ENCODE measurements around the gene U2AF1L4.

GRCh38 chr19:35789195-35789977, 44.2 kb upstream of the U2AF1L4 start:
- no peak for TF ChIP-seq TAF1 (IDR thresholded peaks at IDR 0.05; ENCODE audit: low read depth)
- no peak for TF ChIP-seq EGR1 (IDR thresholded peaks at IDR 0.05)
- no peak for TF ChIP-seq FOXM1 (IDR thresholded peaks at IDR 0.05; ENCODE audit: borderline replicate concordance, low read depth)
- TF ChIP-seq EP300 (IDR thresholded peaks at IDR 0.05; ENCODE audit: borderline replicate concordance), result no peak
- no peak for TF ChIP-seq MAX (IDR thresholded peaks at IDR 0.05)
- no peak for TF ChIP-seq TCF12 (IDR thresholded peaks at IDR 0.05; ENCODE audit: low read depth)
- TF ChIP-seq YY1 (IDR thresholded peaks at IDR 0.05; ENCODE audit: low read depth), result no peak
- TF ChIP-seq REST (IDR thresholded peaks at IDR 0.05; ENCODE audit: low read depth), result no peak
- no peak for TF ChIP-seq RAD21 (IDR thresholded peaks at IDR 0.05; ENCODE audit: low read depth)
- TF ChIP-seq USF1 (IDR thresholded peaks at IDR 0.05), result no peak
